MM.1S (cell line): ENCODE results near the gene SPINT1.
"Not testable (repeated sequence)": the region's sequence is repeated elsewhere in the genome, so short reads cannot be mapped to it uniquely, and the experiment has no call there.

ENCODE experiments used
- DNase-seq: peaks from one replicate; pipeline ENCODE4 v3.0.0-alpha.2; 2015
- H2AFZ ChIP-seq: fragments of 300-600 bp; sonication (generic); 2 replicates; pipeline ENCODE4 v1.6.0; 2016; ENCODE audit warnings: antibody characterized with exemption, low read length
- H3F3A ChIP-seq: fragments of 300-600 bp; sonication (generic); 2 replicates; pipeline ENCODE4 v1.6.1; 2016; ENCODE audit warnings: mild to moderate bottlenecking, antibody characterized with exemption, low read length, moderate library complexity, mixed read lengths; ENCODE audit not compliant: insufficient read depth
- H3K27ac ChIP-seq: fragments of 300-600 bp; sonication (generic); 2 replicates; pipeline ENCODE4 v1.5.1; 2016; ENCODE audit warnings: mild to moderate bottlenecking, low read length
- H3K27me3 ChIP-seq: fragments of 300-600 bp; sonication (generic); replicated peaks from 2 replicates; pipeline ENCODE4 v1.6.0; 2016; ENCODE audit warnings: low read length; ENCODE audit not compliant: insufficient read depth
- H3K36me3 ChIP-seq: fragments of 300-600 bp; sonication (generic); replicated peaks from 2 replicates; pipeline ENCODE4 v1.6.1; 2016; ENCODE audit warnings: mild to moderate bottlenecking, low read length, mixed read lengths; ENCODE audit not compliant: insufficient read depth
- H3K4me1 ChIP-seq: fragments of 300-600 bp; sonication (generic); 2 replicates; pipeline ENCODE4 v1.6.1; 2016; ENCODE audit warnings: low read length, mixed read lengths
- H3K4me2 ChIP-seq: fragments of 300-600 bp; sonication (generic); 2 replicates; pipeline ENCODE4 v1.6.0; 2016; ENCODE audit warnings: low read depth, low read length
- H3K4me3 ChIP-seq: fragments of 300-600 bp; sonication (generic); 2 replicates; pipeline ENCODE4 v1.5.1; 2016; ENCODE audit warnings: low read length, mixed read lengths
- H3K79me2 ChIP-seq: fragments of 300-600 bp; sonication (generic); 2 replicates; pipeline ENCODE4 v1.6.1; 2016; ENCODE audit warnings: mixed run types, low read length, mixed read lengths
- H3K9ac ChIP-seq: fragments of 300-600 bp; sonication (generic); 2 replicates; pipeline ENCODE4 v1.6.1; 2016; ENCODE audit warnings: low read length, mixed read lengths
- H3K9me2 ChIP-seq: fragments of 300-600 bp; sonication (generic); replicated peaks from 2 replicates; pipeline ENCODE4 v1.6.1; 2016; ENCODE audit warnings: mild to moderate bottlenecking, low read length, mixed read lengths; ENCODE audit not compliant: insufficient read depth
- H3K9me3 ChIP-seq: fragments of 300-600 bp; sonication (generic); replicated peaks from 2 replicates; pipeline ENCODE4 v1.6.1; 2016; ENCODE audit warnings: mild to moderate bottlenecking, low read length, mixed read lengths; ENCODE audit not compliant: insufficient read depth
- H4K20me1 ChIP-seq: fragments of 300-600 bp; sonication (generic); 2 replicates; pipeline ENCODE4 v1.6.1; 2016; ENCODE audit warnings: mild to moderate bottlenecking, low read length, moderate library complexity, mixed read lengths; ENCODE audit not compliant: insufficient read depth
- CTCF ChIP-seq: fragments of 300-600 bp; sonication (generic); IDR thresholded peaks from 2 replicates; pipeline ENCODE4 v1.5.1; 2016; ENCODE audit warnings: antibody characterized with exemption, low read length, mixed read lengths
- EZH2 ChIP-seq: fragments of 300-600 bp; sonication (generic); optimal IDR thresholded peaks from 2 replicates; pipeline ENCODE3; 2017; ENCODE audit warnings: low read depth, mild to moderate bottlenecking, antibody characterized with exemption, low read length, mixed read lengths
- EZH2phosphoT487 ChIP-seq: fragments of 300-600 bp; sonication (generic); IDR thresholded peaks from 2 replicates; pipeline ENCODE4 v1.6.1; 2018; ENCODE audit warnings: antibody characterized with exemption, low read length

Gene SPINT1

GRCh38 chr15:40857601-40858341 is 13.9 kb downstream of the SPINT1 start:
- H3K79me2 ChIP-seq = no peaks in the 10 kb centered on the region
- TF ChIP-seq EZH2phosphoT487 (no peak), EZH2 (no peak), CTCF (peak; percentile 97)
- no peaks in the 10 kb centered on the region for H3K9me2 ChIP-seq
- no peaks in the 10 kb centered on the region for H3F3A ChIP-seq
- H3K27me3 ChIP-seq = no peaks in the 10 kb centered on the region
- no peak overlapping the region for H3K4me2 ChIP-seq
- H3K27ac ChIP-seq = no peak overlapping the region
- H2AFZ ChIP-seq = no peak overlapping the region
- H3K36me3 ChIP-seq = no peaks in the 10 kb centered on the region
- no peak overlapping the region for H3K4me3 ChIP-seq
- no peak overlapping the region for H3K9ac ChIP-seq
- DNase-seq = peak; percentile 70
- H3K4me1 ChIP-seq = no peaks in the 10 kb centered on the region
- H3K9me3 ChIP-seq = no peaks in the 10 kb centered on the region
- no peaks in the 10 kb centered on the region for H4K20me1 ChIP-seq

- H4K20me1 ChIP-seq = no peaks in the 10 kb centered on the region
- DNase-seq = no peak
These were observed 14.9 kb downstream of the SPINT1 start for GRCh38 chr15:40858706-40859105.

GRCh38 chr15:40859206-40859851 is 15.5 kb downstream of the SPINT1 start:
- H3K4me1 ChIP-seq = no peaks in the 10 kb centered on the region
- no peaks in the 10 kb centered on the region for H3K79me2 ChIP-seq
- no peaks in the 10 kb centered on the region for H3F3A ChIP-seq
- no peaks in the 10 kb centered on the region for H3K27me3 ChIP-seq
- TF ChIP-seq EZH2phosphoT487 (no peak), CTCF (peak; percentile 92), EZH2 (no peak)
- no peaks in the 10 kb centered on the region for H4K20me1 ChIP-seq
- H2AFZ ChIP-seq = no peak overlapping the region
- H3K27ac ChIP-seq = no peak overlapping the region
- H3K9me3 ChIP-seq = no peaks in the 10 kb centered on the region
- DNase-seq = peak; percentile 79
- H3K36me3 ChIP-seq = no peaks in the 10 kb centered on the region
- no peak overlapping the region for H3K4me3 ChIP-seq
- no peak overlapping the region for H3K4me2 ChIP-seq
- no peak overlapping the region for H3K9ac ChIP-seq
- H3K9me2 ChIP-seq = no peaks in the 10 kb centered on the region

More at GRCh38 chr15:40858706-40859105, 14.9 kb downstream of the SPINT1 start:
- H3K4me3 ChIP-seq = no peak overlapping the region
- no peaks in the 10 kb centered on the region for H3K4me1 ChIP-seq
- TF ChIP-seq EZH2phosphoT487 (no peak), EZH2 (no peak)
- no peak overlapping the region for H2AFZ ChIP-seq
- no peak overlapping the region for H3K4me2 ChIP-seq
- no peaks in the 10 kb centered on the region for H3F3A ChIP-seq
- H3K9me2 ChIP-seq = no peaks in the 10 kb centered on the region
- H3K9me3 ChIP-seq = no peaks in the 10 kb centered on the region
- H3K9ac ChIP-seq = no peak overlapping the region
- no peak overlapping the region for H3K27ac ChIP-seq
- no peaks in the 10 kb centered on the region for H3K27me3 ChIP-seq
- no peaks in the 10 kb centered on the region for H3K36me3 ChIP-seq
- H3K79me2 ChIP-seq = no peaks in the 10 kb centered on the region

GRCh38 chr15:40861147-40861546 is 17.3 kb downstream of the SPINT1 start:
- not testable (repeated sequence) for H3K79me2 ChIP-seq, H3K4me2 ChIP-seq, H4K20me1 ChIP-seq, DNase-seq, H3K27ac ChIP-seq, H3K36me3 ChIP-seq, H3K9me2 ChIP-seq, H3K9me3 ChIP-seq, H3K4me3 ChIP-seq, H2AFZ ChIP-seq, H3K9ac ChIP-seq, H3K27me3 ChIP-seq, H3F3A ChIP-seq, H3K4me1 ChIP-seq
